Stimulated activated naive B cell treated with anti-CD40 and anti-IgM and Interleukin-4, amounts not matched to agents 10 μg/mL and 1 μg/mL and 100 μg/mL, for 72 hours (primary cell): Measurements from ENCODE around the gene CHST11.

Source experiments
- ATAC-seq, 2 donors: fragments of 150-1000 bp; cut with Tn5 transposase; replicated peaks; 2 replicates each; pipeline ENCODE4 v1.10.0; 2021; ENCODE audit warnings: moderate library complexity in 1 of 2
- DNase-seq: peaks from one replicate; pipeline ENCODE4 v3.0.0; 2021
- H3K27ac Mint-ChIP-seq: one replicate; pipeline ENCODE4 v1.8.0; 2022; ENCODE audit warnings: mild to moderate bottlenecking, mixed read lengths
- H3K27me3 Mint-ChIP-seq, 2 donors: one replicate each; pipeline ENCODE4 v1.8.0; 2022; ENCODE audit warnings: mixed read lengths in 2 of 2
- H3K36me3 Mint-ChIP-seq, 2 donors: one replicate each; pipeline ENCODE4 v1.8.0; 2022; ENCODE audit warnings: mixed read lengths in 2 of 2, mild to moderate bottlenecking in 1 of 2
- H3K4me1 Mint-ChIP-seq, 2 donors: one replicate each; pipeline ENCODE4 v1.8.0; 2022; ENCODE audit warnings: mixed read lengths in 2 of 2, mild to moderate bottlenecking in 1 of 2
- H3K4me3 Mint-ChIP-seq, 2 donors: one replicate each; pipeline ENCODE4 v1.8.0; 2022; ENCODE audit warnings: mild to moderate bottlenecking in 2 of 2, mixed read lengths in 2 of 2, moderate library complexity in 1 of 2
- H3K9me3 Mint-ChIP-seq, 2 donors: one replicate each; pipeline ENCODE4 v1.8.0; 2022; ENCODE audit warnings: mixed read lengths in 2 of 2, mild to moderate bottlenecking in 1 of 2

Gene CHST11

DNA sequence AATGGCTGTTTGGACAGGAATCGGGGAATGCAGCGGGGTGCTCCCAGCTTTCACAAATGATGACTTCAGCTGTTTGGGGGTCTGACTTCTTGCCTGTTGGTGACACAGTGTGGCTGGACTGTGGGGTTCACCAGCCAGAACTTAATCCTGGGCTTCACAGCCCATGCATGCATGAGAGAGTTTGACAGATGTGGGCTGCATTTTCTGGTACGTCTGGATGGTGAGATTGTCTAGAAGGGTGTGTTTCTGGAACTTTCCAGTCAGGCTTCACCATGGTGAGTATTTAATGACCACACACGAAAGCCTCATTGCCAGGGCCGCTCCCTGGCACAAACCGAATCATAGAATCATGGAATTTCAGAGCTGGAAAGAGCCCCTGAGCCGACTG is 29.6 kb downstream of the CHST11 start:
- H3K4me3 Mint-ChIP-seq = peak overlapping the region; percentile 52 to 74
- H3K4me1 Mint-ChIP-seq = peaks cover 86 to 97% of the 10 kb centered on the region in 2 donors
- H3K9me3 Mint-ChIP-seq = no peaks in the 10 kb centered on the region
- H3K27me3 Mint-ChIP-seq = no peaks in the 10 kb centered on the region
- peak overlapping the region; percentile 88 for H3K27ac Mint-ChIP-seq
- H3K36me3 Mint-ChIP-seq = peaks cover 42 to 70% of the 10 kb centered on the region in 2 donors
- no peak for ATAC-seq
- no peak for DNase-seq

DNA sequence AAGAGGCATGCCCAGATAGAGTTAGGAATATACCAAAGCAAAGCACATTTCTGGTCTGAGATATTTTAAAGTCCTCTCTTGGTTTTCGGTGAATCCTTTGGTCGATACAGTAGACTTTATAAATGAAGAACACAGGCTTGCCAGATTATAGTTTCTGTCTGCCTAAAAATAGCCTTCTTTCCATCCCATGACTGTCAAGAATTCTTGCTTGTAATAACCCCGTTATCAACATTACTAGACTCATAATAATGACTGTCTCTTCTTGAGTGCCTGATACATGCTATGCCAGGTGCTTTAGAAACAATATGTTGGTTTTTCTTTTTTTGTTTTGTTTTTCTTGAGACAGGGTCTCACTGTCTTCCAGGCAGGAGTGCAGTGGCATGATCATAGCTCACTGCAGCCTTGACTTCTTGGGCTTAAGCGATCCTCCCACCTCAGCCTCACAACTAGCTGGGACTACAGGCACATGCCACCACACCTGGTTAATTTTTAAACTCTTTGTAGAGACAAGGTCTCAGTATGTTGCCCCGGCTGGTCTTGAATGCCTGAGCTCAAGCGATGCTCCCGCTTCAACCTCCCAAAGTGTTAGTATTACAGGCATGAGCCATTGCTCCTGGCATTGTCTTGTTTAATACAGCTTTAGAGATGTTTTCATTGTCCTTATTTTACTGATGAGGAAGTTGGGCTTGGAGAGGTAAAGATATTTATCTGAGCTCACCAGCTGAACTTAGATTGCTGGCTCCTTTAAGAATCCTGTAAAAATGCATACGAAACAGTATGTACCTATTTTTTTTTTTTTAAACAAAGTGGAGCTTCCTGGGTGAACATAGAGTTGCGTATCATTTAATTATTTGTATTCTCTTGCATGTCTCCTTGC is 30.4 kb downstream of the CHST11 start:
- Mint-ChIP-seq H3K27me3 (no peaks in the 10 kb centered on the region), H3K36me3 (peaks cover 39 to 68% of the 10 kb centered on the region in 2 donors), H3K4me3 (peak overlapping the region; percentile 21 to 74), H3K27ac (peak overlapping the region; percentile 75), H3K4me1 (peaks cover 81 to 97% of the 10 kb centered on the region in 2 donors), H3K9me3 (no peaks in the 10 kb centered on the region)
- ATAC-seq (no peak), DNase-seq (no peak)

DNA sequence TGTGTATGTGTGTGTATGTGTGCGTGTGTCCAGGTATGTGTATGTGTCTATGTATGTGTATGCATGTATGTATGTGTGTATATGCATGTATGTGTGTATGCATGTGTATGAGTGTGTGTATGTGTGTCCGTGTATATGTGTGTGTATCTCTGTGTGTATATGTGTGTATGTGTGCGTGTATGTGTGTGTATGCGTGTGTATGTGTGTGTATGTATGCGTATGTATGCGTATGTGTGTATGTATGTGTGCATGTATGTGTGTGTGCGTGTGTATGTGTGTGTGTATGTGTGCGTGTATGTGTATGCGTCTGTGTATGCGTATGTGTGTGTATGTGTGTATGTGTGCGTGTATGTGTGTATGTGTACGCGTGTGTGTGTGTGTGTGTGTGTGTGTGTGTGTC is 31.6 kb downstream of the CHST11 start:
- Mint-ChIP-seq H3K9me3 (no peaks in the 10 kb centered on the region), H3K4me1 (peaks cover 73 to 97% of the 10 kb centered on the region in 2 donors), H3K27me3 (no peaks in the 10 kb centered on the region), H3K27ac (peak overlapping the region; percentile 78), H3K36me3 (peaks cover 39 to 66% of the 10 kb centered on the region in 2 donors), H3K4me3 (peak overlapping the region in 1 of 2 donors; percentile 40)
- DNase-seq (no peak), ATAC-seq (no peak)

DNA sequence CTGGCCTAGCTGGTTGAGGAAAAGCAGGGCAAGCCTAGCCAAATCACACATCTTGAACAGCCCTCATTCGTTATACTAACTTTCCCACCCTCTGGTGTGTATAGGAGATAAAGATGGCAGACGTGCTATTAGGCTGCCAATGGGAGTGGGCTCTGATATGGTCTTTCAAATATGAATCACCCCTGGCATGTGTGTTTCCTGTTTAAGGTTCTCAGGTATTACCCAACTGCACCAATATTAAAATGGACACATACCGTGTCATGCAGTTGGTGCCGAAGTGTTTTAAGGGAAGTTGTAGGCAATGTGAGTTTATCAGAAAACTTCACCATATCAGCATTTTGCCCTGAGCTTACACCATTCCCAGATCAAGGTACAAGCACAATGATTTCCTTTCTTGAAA is 33.4 kb downstream of the CHST11 start:
- Mint-ChIP-seq H3K36me3 (peaks cover 32 to 65% of the 10 kb centered on the region in 2 donors), H3K4me3 (peak overlapping the region; percentile 61 to 75), H3K4me1 (peaks cover 66 to 94% of the 10 kb centered on the region in 2 donors), H3K9me3 (no peaks in the 10 kb centered on the region), H3K27ac (peak overlapping the region; percentile 90), H3K27me3 (no peaks in the 10 kb centered on the region)
- ATAC-seq = peak; percentile 61 to 70
- DNase-seq = no peak

DNA sequence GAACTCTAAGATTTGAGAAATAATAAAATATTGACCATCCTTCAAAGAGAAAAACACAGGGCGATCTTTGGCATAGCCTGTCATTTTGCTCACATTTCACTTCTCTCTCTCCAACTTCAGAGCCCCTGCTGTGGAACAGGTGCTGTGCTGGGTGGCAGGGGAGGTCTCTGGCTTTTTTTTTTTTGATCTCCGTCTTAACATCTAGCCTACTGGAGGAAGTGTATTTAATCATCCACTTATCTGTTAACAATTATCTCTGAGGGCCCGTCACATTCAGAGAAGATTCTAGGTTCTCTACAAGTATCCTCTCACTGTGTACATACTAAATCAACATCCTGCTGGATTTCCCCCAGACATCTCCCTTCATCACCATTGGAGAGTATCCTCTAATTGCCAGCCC is 34.1 kb downstream of the CHST11 start:
- Mint-ChIP-seq H3K9me3 (no peaks in the 10 kb centered on the region), H3K27me3 (no peaks in the 10 kb centered on the region), H3K4me3 (peak overlapping the region; percentile 61 to 75), H3K36me3 (peaks cover 36 to 66% of the 10 kb centered on the region in 2 donors), H3K27ac (peak overlapping the region; percentile 90), H3K4me1 (peaks cover 62 to 89% of the 10 kb centered on the region in 2 donors)
- peak; percentile 62 to 74 for ATAC-seq
- DNase-seq = no peak

DNA sequence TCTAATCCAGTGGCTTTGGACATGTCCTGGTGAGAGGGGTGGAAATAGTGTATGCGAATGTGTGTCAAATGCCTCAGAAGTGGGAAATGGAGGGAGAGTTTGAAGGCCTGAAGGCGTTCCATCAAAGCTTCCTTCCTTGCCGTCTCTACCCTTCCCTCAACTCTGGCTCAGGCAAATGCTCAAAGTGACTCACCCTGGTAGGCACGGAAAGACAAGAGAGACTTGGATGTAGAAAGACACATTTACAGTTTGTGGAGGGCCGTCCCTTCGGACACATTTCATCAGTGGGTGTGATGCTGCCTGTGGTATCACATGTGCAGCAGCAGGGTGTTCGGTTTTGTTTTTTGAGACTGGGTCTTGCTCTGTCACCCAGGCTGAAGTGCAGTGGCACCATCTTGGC is 36.7 kb downstream of the CHST11 start:
- no peak overlapping the region for H3K27ac Mint-ChIP-seq
- no peaks in the 10 kb centered on the region for H3K9me3 Mint-ChIP-seq
- H3K27me3 Mint-ChIP-seq = no peaks in the 10 kb centered on the region
- H3K36me3 Mint-ChIP-seq = peaks cover 38 to 60% of the 10 kb centered on the region in 2 donors
- no peak for ATAC-seq
- no peak overlapping the region for H3K4me3 Mint-ChIP-seq
- peaks cover 56 to 87% of the 10 kb centered on the region in 2 donors for H3K4me1 Mint-ChIP-seq
- DNase-seq = no peak

DNA sequence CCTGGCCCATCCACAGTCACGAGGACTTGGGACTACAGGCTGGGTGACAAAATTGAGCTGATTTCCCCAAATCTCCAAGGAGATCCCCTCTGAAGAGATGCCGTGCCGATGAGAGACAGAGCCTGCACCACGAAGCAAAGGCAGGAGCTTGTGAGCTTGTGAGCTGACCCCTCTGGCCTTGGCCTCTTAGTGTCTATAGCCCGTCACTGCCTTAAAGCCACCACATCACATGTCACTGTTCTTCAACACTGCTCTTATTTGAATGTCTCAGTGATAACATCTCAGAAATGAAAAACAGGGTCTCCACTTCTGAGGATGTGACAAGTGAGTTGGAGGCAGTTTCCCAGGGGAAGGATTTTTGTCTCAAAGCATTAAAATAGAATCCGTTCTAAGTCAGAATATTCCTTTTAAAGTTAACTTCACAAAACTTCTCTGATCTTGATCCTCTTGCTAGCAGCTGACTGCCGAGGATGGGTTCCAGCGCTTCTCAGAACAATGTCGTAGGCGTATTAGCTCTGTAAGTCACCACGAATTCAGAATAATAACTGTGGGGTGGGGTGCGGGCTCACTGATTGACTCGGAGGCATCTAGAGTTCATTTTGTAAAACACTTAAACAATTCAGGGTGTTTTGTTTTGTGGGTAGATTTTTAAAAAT is 37.5 kb downstream of the CHST11 start:
- ATAC-seq (peak in 1 of 2 donors; percentile 20), DNase-seq (no peak)
- Mint-ChIP-seq H3K36me3 (peaks cover 37 to 62% of the 10 kb centered on the region in 2 donors), H3K4me1 (peaks cover 57 to 88% of the 10 kb centered on the region in 2 donors), H3K27me3 (no peaks in the 10 kb centered on the region), H3K27ac (peak overlapping the region; percentile 80), H3K4me3 (peak overlapping the region in 1 of 2 donors; percentile 12), H3K9me3 (no peaks in the 10 kb centered on the region)

DNA sequence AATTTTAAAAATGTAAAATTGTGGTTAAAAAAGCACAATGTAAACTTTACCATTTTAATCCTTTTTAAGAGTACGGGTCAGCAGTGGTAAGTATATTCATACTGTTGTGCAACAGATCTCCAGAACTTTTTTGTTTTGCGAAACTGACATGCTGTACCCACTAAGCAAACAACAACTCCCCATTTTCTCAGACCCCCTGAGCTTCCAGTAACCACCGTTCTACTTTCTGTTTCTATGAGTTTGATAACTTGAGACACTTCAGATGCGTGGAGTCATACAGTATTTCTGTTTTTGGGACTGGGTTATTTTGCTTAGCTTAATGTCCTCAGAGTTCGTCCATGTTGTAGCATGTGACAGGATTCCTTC is 38.0 kb downstream of the CHST11 start:
- Mint-ChIP-seq H3K36me3 (peaks cover 37 to 62% of the 10 kb centered on the region in 2 donors), H3K27ac (peak overlapping the region; percentile 14), H3K4me1 (peaks cover 60 to 90% of the 10 kb centered on the region in 2 donors), H3K27me3 (no peaks in the 10 kb centered on the region), H3K4me3 (no peak overlapping the region), H3K9me3 (no peaks in the 10 kb centered on the region)
- DNase-seq (no peak), ATAC-seq (no peak)

DNA sequence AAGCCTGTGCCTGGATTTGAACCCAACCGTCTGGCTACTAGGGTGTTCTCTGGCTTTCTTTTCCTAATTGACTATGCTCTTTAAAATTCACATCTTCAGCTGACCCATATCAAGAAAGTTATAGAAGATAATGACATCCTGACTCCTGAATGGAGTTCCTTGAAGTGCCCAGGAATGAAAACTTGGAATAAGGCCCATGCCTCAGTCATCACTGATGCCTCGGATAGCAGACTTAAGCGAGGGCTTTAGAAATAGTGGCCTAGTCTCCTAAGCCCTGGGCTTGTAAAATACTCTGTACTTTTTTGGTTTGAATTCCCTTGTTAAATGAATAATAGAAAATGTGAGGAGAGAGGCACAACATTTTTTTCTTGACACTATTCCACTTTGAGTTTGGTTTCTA is 39.0 kb downstream of the CHST11 start:
- Mint-ChIP-seq H3K36me3 (peaks cover 41 to 65% of the 10 kb centered on the region in 2 donors), H3K27me3 (no peaks in the 10 kb centered on the region), H3K4me1 (peaks cover 55 to 90% of the 10 kb centered on the region in 2 donors), H3K9me3 (no peaks in the 10 kb centered on the region), H3K27ac (peak overlapping the region; percentile 56), H3K4me3 (peak overlapping the region in 1 of 2 donors; percentile 17)
- ATAC-seq (no peak), DNase-seq (no peak)

DNA sequence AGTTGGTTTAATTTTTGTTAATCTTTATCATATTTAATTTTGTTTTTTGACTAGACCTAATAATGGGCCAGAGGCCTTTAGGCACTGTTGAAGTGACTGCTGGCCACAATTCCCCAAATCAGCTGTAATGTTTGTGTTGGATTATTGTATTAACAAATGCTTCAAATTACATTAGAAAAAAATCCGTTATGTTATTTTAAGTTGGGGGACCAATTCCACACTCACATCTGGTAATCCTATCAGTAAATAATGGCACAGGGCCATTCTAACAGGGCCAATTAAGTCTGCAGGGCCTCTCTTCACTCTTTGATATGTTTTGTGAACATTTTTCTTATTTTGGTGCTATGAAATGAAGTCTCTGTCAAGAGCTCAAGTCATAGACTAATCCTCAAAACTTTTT is 39.6 kb downstream of the CHST11 start:
- Mint-ChIP-seq H3K27me3 (no peaks in the 10 kb centered on the region), H3K9me3 (no peaks in the 10 kb centered on the region), H3K4me3 (no peak overlapping the region), H3K27ac (no peak overlapping the region), H3K36me3 (peaks cover 41 to 68% of the 10 kb centered on the region in 2 donors), H3K4me1 (peaks cover 51 to 90% of the 10 kb centered on the region in 2 donors)
- ATAC-seq (no peak), DNase-seq (no peak)

DNA sequence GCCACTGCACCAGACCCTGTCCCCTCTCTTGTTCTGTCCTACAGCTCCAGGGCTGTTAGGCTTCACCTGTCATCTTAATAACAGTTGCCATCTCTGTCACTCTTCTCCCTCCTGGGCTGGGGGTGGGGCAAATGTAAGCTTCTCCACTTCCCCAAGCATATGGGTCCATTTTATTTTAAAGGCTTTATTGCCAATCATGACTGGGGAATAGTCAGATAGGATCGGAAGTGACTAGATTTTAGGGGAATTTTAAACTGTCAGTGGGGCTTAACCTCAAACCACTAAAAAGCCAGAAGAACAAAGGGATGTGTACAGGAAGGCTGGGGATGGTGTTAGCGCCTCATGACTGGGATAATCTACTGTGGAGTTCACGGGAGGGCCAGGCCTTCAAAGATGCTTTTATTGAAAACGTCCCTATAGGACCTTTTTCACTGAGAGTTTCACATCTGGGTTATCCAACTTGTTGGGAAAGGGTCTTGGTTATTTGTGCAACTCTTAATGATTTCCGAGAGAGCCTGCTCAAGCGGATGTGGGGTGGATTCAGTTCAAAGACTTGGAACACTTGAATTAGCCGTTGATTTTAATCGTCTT is 41.6 kb downstream of the CHST11 start:
- Mint-ChIP-seq H3K4me3 (peak overlapping the region in 1 of 2 donors; percentile 1), H3K36me3 (peaks cover 43 to 65% of the 10 kb centered on the region in 2 donors), H3K4me1 (peaks cover 58 to 90% of the 10 kb centered on the region in 2 donors), H3K27me3 (no peaks in the 10 kb centered on the region), H3K9me3 (no peaks in the 10 kb centered on the region), H3K27ac (peak overlapping the region; percentile 27)
- ATAC-seq = peak; percentile 13 to 21
- no peak for DNase-seq

DNA sequence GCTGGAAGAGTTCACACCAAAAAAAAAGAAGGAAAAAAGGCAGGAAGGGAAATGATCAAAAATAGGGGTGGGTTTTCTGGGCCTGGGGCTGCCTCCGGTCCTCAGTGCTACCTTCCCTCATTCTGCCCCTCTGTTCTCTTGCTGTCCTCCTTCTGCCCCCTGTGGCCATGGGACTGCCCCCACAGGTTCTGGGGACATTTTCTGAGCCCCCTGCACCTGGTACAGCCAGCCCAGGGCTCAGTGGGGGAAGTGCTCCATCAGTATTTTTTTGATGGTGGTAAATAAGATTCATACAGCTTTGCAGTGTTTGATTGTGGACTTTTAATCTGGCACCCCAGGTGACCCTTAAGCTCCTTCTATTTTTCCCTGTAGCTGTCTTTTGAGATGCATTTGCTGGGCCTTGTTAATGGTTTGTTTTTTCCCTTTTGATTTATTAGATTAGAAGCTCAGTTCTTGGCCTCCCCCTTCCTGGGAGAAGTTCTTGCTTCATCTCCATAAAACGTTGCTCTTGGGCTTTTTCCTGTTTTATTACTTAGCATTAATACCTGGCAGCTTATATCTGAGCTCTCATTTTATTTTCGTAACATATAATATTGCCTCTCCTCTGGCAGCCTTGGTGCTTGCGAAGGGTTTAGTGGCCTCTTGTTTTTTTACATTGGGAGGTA is 43.1 kb downstream of the CHST11 start:
- no peak overlapping the region for H3K4me3 Mint-ChIP-seq
- H3K27ac Mint-ChIP-seq = peak overlapping the region; percentile 85
- no peaks in the 10 kb centered on the region for H3K27me3 Mint-ChIP-seq

DNA sequence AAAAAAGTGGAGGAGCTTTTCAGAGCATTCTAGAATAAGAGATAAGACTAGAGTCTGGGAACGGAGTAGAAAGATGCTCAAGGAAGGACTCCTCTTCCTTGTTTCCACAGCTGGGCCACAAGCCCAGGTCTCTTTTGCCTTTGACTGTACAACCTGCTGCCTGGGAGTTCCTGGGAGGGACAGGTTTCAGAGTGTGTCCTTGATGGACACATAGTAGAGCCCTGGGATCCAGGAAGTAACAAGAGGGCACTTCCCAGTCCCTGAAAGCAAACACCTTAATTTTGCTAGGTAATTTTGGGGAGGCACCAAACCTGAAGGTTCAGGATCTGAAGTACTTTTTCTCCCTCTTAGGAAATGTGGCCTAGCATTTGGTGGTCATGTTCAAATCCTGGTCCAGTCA is 44.4 kb downstream of the CHST11 start:
- H3K27me3 Mint-ChIP-seq = no peaks in the 10 kb centered on the region

More for the DNA sequence above, 43.1 kb downstream of the CHST11 start:
- Mint-ChIP-seq H3K9me3 (no peaks in the 10 kb centered on the region), H3K36me3 (peaks cover 45 to 62% of the 10 kb centered on the region in 2 donors), H3K4me1 (peaks cover 65 to 93% of the 10 kb centered on the region in 2 donors)
- ATAC-seq (peak in 1 of 2 donors; percentile 25), DNase-seq (no peak)

DNA sequence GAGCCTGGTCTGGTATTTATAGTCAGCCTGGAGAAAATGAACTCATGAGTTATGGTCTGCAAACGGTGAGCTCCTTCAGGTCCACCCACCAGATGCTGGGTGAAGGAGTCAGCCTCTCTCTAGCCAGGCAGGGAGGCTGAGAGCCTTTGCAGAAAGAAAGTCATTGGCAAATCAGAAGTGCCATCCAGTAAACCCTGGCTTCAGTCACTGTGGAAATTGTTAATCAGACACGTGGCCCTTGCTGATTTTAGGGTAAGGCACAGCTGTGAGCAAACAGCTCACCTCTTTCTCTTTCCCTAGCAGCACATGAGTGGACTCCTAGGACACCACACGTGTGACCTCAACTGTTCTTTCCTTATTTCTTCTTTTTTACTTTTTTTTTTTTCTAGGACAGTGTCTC is 44.9 kb downstream of the CHST11 start:
- Mint-ChIP-seq H3K9me3 (no peaks in the 10 kb centered on the region), H3K4me3 (peak overlapping the region in 1 of 2 donors; percentile 50), H3K36me3 (peaks cover 42 to 64% of the 10 kb centered on the region in 2 donors), H3K27me3 (no peaks in the 10 kb centered on the region), H3K27ac (peak overlapping the region; percentile 32), H3K4me1 (peaks cover 71 to 99% of the 10 kb centered on the region in 2 donors)
- ATAC-seq (peak in 1 of 2 donors; percentile 33), DNase-seq (no peak)

More for the DNA sequence above, 44.4 kb downstream of the CHST11 start:
- Mint-ChIP-seq H3K27ac (no peak overlapping the region), H3K9me3 (no peaks in the 10 kb centered on the region), H3K36me3 (peaks cover 40 to 61% of the 10 kb centered on the region in 2 donors), H3K4me1 (peaks cover 68 to 98% of the 10 kb centered on the region in 2 donors), H3K4me3 (no peak overlapping the region)
- DNase-seq (no peak), ATAC-seq (no peak)
